Measurements from ENCODE around the gene TMUB1.

DNA sequence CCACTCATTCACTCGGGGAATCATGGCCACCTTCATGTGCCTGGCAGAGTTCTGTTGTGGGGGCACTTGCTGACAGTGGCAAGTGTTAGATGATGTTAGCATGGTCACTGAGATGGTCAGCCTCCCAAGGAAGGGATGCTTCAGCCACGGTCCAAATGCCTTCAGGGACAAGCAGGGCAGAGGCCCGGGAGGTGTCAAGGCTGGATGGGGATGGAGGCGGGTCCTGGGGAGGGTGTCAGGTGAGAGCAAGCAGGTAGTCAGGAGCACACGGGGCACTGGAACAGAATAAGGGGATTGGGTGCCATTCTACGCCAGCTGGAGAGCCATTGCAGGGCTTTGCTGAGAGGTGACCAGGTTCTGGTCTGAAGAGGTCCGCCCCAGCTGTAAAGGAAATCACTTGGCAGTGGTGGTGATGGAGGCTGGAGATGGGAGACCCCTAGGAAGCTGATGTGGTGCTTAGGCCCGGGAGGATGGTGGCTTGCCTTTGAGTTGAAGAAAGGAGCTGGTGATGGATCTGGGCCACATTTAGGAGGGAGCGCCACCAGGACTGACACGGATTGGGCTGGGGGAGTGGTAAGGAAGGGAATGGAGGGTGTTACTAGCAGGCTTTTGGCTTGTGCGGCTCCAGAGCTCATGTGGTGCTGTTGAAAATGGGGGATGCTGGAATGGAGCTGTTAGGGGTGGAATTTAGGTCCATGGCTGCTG, 27.1 kb upstream of the TMUB1 start:
- TF ChIP-seq MAX (IDR thresholded peaks at IDR 0.05): no peak
- TF ChIP-seq MYC (IDR thresholded peaks at IDR 0.05; ENCODE audit: borderline replicate concordance, low read length): no peak
- TF ChIP-seq, protein P1, sequence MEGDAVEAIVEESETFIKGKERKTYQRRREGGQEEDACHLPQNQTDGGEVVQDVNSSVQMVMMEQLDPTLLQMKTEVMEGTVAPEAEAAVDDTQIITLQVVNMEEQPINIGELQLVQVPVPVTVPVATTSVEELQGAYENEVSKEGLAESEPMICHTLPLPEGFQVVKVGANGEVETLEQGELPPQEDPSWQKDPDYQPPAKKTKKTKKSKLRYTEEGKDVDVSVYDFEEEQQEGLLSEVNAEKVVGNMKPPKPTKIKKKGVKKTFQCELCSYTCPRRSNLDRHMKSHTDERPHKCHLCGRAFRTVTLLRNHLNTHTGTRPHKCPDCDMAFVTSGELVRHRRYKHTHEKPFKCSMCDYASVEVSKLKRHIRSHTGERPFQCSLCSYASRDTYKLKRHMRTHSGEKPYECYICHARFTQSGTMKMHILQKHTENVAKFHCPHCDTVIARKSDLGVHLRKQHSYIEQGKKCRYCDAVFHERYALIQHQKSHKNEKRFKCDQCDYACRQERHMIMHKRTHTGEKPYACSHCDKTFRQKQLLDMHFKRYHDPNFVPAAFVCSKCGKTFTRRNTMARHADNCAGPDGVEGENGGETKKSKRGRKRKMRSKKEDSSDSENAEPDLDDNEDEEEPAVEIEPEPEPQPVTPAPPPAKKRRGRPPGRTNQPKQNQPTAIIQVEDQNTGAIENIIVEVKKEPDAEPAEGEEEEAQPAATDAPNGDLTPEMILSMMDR (IDR thresholded peaks at IDR 0.05): no peak
- TF ChIP-seq TP53 (CRISPR knock-in tag; IDR thresholded peaks at IDR 0.05): no peak
- TF ChIP-seq, protein P2, sequence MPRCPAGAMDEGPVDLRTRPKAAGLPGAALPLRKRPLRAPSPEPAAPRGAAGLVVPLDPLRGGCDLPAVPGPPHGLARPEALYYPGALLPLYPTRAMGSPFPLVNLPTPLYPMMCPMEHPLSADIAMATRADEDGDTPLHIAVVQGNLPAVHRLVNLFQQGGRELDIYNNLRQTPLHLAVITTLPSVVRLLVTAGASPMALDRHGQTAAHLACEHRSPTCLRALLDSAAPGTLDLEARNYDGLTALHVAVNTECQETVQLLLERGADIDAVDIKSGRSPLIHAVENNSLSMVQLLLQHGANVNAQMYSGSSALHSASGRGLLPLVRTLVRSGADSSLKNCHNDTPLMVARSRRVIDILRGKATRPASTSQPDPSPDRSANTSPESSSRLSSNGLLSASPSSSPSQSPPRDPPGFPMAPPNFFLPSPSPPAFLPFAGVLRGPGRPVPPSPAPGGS (IDR thresholded peaks at IDR 0.05): no peak
- TF ChIP-seq ELK1 (IDR thresholded peaks at IDR 0.05; ENCODE audit: low read depth, low read length): no peak
- no peak for TF ChIP-seq EP300 (IDR thresholded peaks at IDR 0.05)
- TF ChIP-seq HDAC2 (IDR thresholded peaks at IDR 0.05): no peak
- TF ChIP-seq POLR2A (IDR thresholded peaks at IDR 0.05; ENCODE audit: low read length): no peak
- TF ChIP-seq FOXS1 (CRISPR knock-in tag; IDR thresholded peaks at IDR 0.05): no peak
- no peak for TF ChIP-seq ZSCAN20 (CRISPR knock-in tag; IDR thresholded peaks at IDR 0.05)
- TF ChIP-seq HOXA7 (CRISPR knock-in tag; IDR thresholded peaks at IDR 0.05): no peak
- no peak for TF ChIP-seq EHMT2 (IDR thresholded peaks at IDR 0.05; ENCODE audit: low read depth)
